ENCODE results near the gene LYST.
"Not testable (repeated sequence)": the region's sequence is repeated elsewhere in the genome, so short reads cannot be mapped to it uniquely, and the experiment has no call there.

Gene LYST

GRCh38 chr1:235820061-235820460 is 46.6 kb downstream of the LYST start:
- no peak for DNase-seq (ENCODE audit: low read depth, low spot score)

- DNase-seq (ENCODE audit: low read depth, low spot score), result no peak
Measured at GRCh38 chr1:235818632-235819136, 48.0 kb downstream of the LYST start.

GRCh38 chr1:235817101-235817728 is 49.5 kb downstream of the LYST start:
- DNase-seq (ENCODE audit: low read depth, low spot score), result no peak

GRCh38 chr1:235809688-235810397 is 56.9 kb downstream of the LYST start:
- DNase-seq (ENCODE audit: low read depth, low spot score), result no peak

GRCh38 chr1:235808223-235808622 is 58.5 kb downstream of the LYST start:
- no peak for DNase-seq (ENCODE audit: low read depth, low spot score)

- DNase-seq (ENCODE audit: low read depth, low spot score), result no peak
Measured at GRCh38 chr1:235806123-235806522, 60.6 kb downstream of the LYST start.

GRCh38 chr1:235802573-235803346 is 63.9 kb downstream of the LYST start:
- no peak for DNase-seq (ENCODE audit: low read depth, low spot score)

- DNase-seq (ENCODE audit: low read depth, low spot score), result no peak
Measured at GRCh38 chr1:235799264-235799663, 67.4 kb downstream of the LYST start.

- no peak for DNase-seq (ENCODE audit: low read depth, low spot score)
Measured at GRCh38 chr1:235791532-235792060, 75.1 kb downstream of the LYST start.

- no peak for DNase-seq (ENCODE audit: low read depth, low spot score)
Measured at GRCh38 chr1:235790123-235790522, 76.6 kb downstream of the LYST start.

GRCh38 chr1:235786227-235786898 is 80.3 kb downstream of the LYST start:
- DNase-seq (ENCODE audit: low read depth, low spot score), result not testable (repeated sequence)

GRCh38 chr1:235784950-235785349 is 81.8 kb downstream of the LYST start:
- DNase-seq (ENCODE audit: low read depth, low spot score), result no peak

GRCh38 chr1:235783148-235783776 is 83.4 kb downstream of the LYST start:
- DNase-seq (ENCODE audit: low read depth, low spot score), result no peak

- DNase-seq (ENCODE audit: low read depth, low spot score), result no peak
Measured at GRCh38 chr1:235782601-235783000, 84.1 kb downstream of the LYST start.

- no peak for DNase-seq (ENCODE audit: low read depth, low spot score)
Measured at GRCh38 chr1:235781807-235782206, 84.9 kb downstream of the LYST start.

- DNase-seq (ENCODE audit: low read depth, low spot score), result no peak
Measured at GRCh38 chr1:235779770-235780169, 86.9 kb downstream of the LYST start.

- DNase-seq (ENCODE audit: low read depth, low spot score), result no peak
Measured at GRCh38 chr1:235776396-235776795, 90.3 kb downstream of the LYST start.

GRCh38 chr1:235775246-235775860 is 91.4 kb downstream of the LYST start:
- no peak for DNase-seq (ENCODE audit: low read depth, low spot score)

- no peak for DNase-seq (ENCODE audit: low read depth, low spot score)
Measured at GRCh38 chr1:235767795-235768194, 98.9 kb downstream of the LYST start.

GRCh38 chr1:235766794-235767285 is 99.9 kb downstream of the LYST start:
- no peak for DNase-seq (ENCODE audit: low read depth, low spot score)

- no peak for DNase-seq (ENCODE audit: low read depth, low spot score)
Measured at GRCh38 chr1:235763962-235764361, 102.7 kb downstream of the LYST start.
